Upper lobe of right lung (tissue), 1 donor: ENCODE data around the gene BIRC2. TPM values are rescaled to one million over a fixed set of nuclear protein-coding genes. Genes with fewer than 3 reads are reported as not detected.
"Not testable (repeated sequence)": the region's sequence is repeated elsewhere in the genome, so short reads cannot be mapped to it uniquely, and the experiment has no call there.

Source experiments
- ATAC-seq: fragments of 200-7000 bp; cut with Tn5 transposase; one replicate; pipeline ENCODE4 v1.9.1; 2020; ENCODE audit warnings: mild to moderate bottlenecking, moderate library complexity
- DNase-seq: peaks from one replicate; pipeline ENCODE4 v3.0.0-alpha.2; 2020
- H3K27ac ChIP-seq: fragments of 200-600 bp; one replicate; pipeline ENCODE4 v1.8.0; 2022
- H3K27me3 ChIP-seq: fragments of 200-600 bp; one replicate; pipeline ENCODE4 v1.8.0; 2022; ENCODE audit warnings: mild to moderate bottlenecking
- H3K36me3 ChIP-seq: fragments of 200-600 bp; one replicate; pipeline ENCODE4 v1.8.0; 2022
- H3K4me1 ChIP-seq: fragments of 200-600 bp; one replicate; pipeline ENCODE4 v1.8.0; 2022
- H3K4me3 ChIP-seq: fragments of 200-600 bp; one replicate; pipeline ENCODE4 v1.8.0; 2022; ENCODE audit warnings: mild to moderate bottlenecking
- H3K9me3 ChIP-seq: fragments of 200-600 bp; one replicate; pipeline ENCODE4 v1.8.0; 2022
- intact Hi-C: fragments of 100-400 bp; cut with DNase I; formaldehyde crosslinking; loops from one replicate; pipeline ENCODE4 v1.11.0; 2022
- total RNA-seq: library from RNA; stranded (reverse); fragmentation: NEBNext Ultra II Directional; extraction: Animal tissue kit (Norgen Biotek cat#: 25700); gene quantifications from one replicate; pipeline ENCODE4 v1.2.1, GENCODE V29; 2021
- TF ChIP-seq, protein P1 (sequence below): fragments of 200-600 bp; IDR thresholded peaks from one replicate; pipeline ENCODE4 v1.8.0; 2022; ENCODE audit warnings: antibody characterized with exemption
- donor health status: DM: no; HTN: yes; CAD: no; lungs with severe emphysema.

BIRC2 gene
- total RNA-seq, 1 donor from 2014 or later, result 44.1 TPM

- H3K9me3 ChIP-seq, result no peaks in the 10 kb centered on the region
- no peak overlapping the region for H3K4me3 ChIP-seq
- no peak overlapping the region for H3K27ac ChIP-seq
- TF ChIP-seq, protein P1, sequence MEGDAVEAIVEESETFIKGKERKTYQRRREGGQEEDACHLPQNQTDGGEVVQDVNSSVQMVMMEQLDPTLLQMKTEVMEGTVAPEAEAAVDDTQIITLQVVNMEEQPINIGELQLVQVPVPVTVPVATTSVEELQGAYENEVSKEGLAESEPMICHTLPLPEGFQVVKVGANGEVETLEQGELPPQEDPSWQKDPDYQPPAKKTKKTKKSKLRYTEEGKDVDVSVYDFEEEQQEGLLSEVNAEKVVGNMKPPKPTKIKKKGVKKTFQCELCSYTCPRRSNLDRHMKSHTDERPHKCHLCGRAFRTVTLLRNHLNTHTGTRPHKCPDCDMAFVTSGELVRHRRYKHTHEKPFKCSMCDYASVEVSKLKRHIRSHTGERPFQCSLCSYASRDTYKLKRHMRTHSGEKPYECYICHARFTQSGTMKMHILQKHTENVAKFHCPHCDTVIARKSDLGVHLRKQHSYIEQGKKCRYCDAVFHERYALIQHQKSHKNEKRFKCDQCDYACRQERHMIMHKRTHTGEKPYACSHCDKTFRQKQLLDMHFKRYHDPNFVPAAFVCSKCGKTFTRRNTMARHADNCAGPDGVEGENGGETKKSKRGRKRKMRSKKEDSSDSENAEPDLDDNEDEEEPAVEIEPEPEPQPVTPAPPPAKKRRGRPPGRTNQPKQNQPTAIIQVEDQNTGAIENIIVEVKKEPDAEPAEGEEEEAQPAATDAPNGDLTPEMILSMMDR, result no peak
- DNase-seq (no peak), ATAC-seq (no peak)
- peaks cover 67% of the 10 kb centered on the region for H3K36me3 ChIP-seq
- no peaks in the 10 kb centered on the region for H3K4me1 ChIP-seq
- intact Hi-C loops, result no loop called here
- no peaks in the 10 kb centered on the region for H3K27me3 ChIP-seq
These were observed 18.3 kb upstream of the BIRC2 start for GRCh38 chr11:102328748-102329147.

- H3K36me3 ChIP-seq, result peaks cover 67% of the 10 kb centered on the region
- TF ChIP-seq, protein P1, result no peak
- H3K27ac ChIP-seq, result no peak overlapping the region
- H3K4me3 ChIP-seq, result no peak overlapping the region
- no peak for DNase-seq
- H3K9me3 ChIP-seq, result no peaks in the 10 kb centered on the region
- H3K27me3 ChIP-seq, result no peaks in the 10 kb centered on the region
- no peak for ATAC-seq
- no peaks in the 10 kb centered on the region for H3K4me1 ChIP-seq
- intact Hi-C loops, result no loop called here
These were observed 16.8 kb upstream of the BIRC2 start for GRCh38 chr11:102330231-102330630.

GRCh38 chr11:102331341-102331740 is 15.7 kb upstream of the BIRC2 start:
- TF ChIP-seq, protein P1, result no peak
- Histone ChIP-seq H3K27me3 (no peaks in the 10 kb centered on the region), H3K4me3 (no peak overlapping the region), H3K4me1 (no peaks in the 10 kb centered on the region), H3K27ac (no peak overlapping the region), H3K36me3 (peaks cover 72% of the 10 kb centered on the region), H3K9me3 (no peaks in the 10 kb centered on the region)
- DNase-seq (no peak), ATAC-seq (no peak)
- intact Hi-C loops, result no loop called here

DNA sequence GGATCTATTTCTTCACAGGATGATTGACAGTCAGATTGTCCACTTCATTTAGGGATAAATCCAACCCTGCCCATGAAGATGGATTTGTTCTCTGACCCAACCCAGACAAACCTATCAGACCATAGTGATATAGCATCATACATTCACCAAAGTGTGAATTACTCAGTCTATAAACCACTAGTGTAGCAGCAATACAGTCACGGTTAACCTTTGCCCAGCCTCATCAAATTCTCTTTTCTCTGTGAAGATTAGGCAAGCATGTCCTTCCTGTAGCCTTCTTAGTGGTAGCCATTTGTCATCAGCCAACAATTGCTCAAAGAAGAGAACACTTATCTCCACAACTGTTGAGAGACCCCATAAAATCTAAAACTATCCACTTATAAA is 14.4 kb upstream of the BIRC2 start:
- peak; percentile 30 for ATAC-seq
- intact Hi-C loops, result no loop called here
- H3K36me3 ChIP-seq, result peaks cover 72% of the 10 kb centered on the region

GRCh38 chr11:102338479-102339010 is 8.5 kb upstream of the BIRC2 start:
- ATAC-seq (no peak), DNase-seq (no peak)
- no peak overlapping the region for H3K4me3 ChIP-seq
- peaks cover 22% of the 10 kb centered on the region for H3K36me3 ChIP-seq
- intact Hi-C loops, result no loop called here
- no peaks in the 10 kb centered on the region for H3K9me3 ChIP-seq
- no peaks in the 10 kb centered on the region for H3K4me1 ChIP-seq
- H3K27ac ChIP-seq, result no peak overlapping the region
- TF ChIP-seq, protein P1, result no peak
- no peaks in the 10 kb centered on the region for H3K27me3 ChIP-seq

More for the DNA sequence above, 14.4 kb upstream of the BIRC2 start:
- no peak overlapping the region for H3K27ac ChIP-seq
- no peaks in the 10 kb centered on the region for H3K27me3 ChIP-seq
- no peaks in the 10 kb centered on the region for H3K4me1 ChIP-seq
- H3K9me3 ChIP-seq, result no peaks in the 10 kb centered on the region
- H3K4me3 ChIP-seq, result no peak overlapping the region
- DNase-seq, result no peak
- TF ChIP-seq, protein P1, result no peak

GRCh38 chr11:102341311-102341710 is 5.7 kb upstream of the BIRC2 start:
- H3K4me3 ChIP-seq, intact Hi-C loops, H3K27me3 ChIP-seq, H3K4me1 ChIP-seq, H3K27ac ChIP-seq, ATAC-seq, DNase-seq, H3K9me3 ChIP-seq: not testable (repeated sequence)
- peaks cover 16% of the 10 kb centered on the region for H3K36me3 ChIP-seq
